ENCODE data around the gene BORCS6. TPM values are rescaled to one million over a fixed set of nuclear protein-coding genes. Genes with fewer than 3 reads are reported as not detected.
A peak's percentile ranks its signal among the peaks of the same experiment; 100 is the strongest.

Gene BORCS6
- total and polyA plus RNA-seq, 2 of the 13 experiments (the other 11 are each of a cell fraction or from before 2014, with no cell fraction given): 2.0 to 5.1 TPM

- TF ChIP-seq ZBTB33 (CRISPR knock-in tag; IDR thresholded peaks at IDR 0.05) (peak; percentile 54), SSRP1 (CRISPR knock-in tag; IDR thresholded peaks at IDR 0.05) (no peak), HNRNPLL (IDR thresholded peaks at IDR 0.05; ENCODE audit: low read depth, low read length, poor library complexity, severe bottlenecking) (peak; percentile 53), ZBTB39 (CRISPR knock-in tag; IDR thresholded peaks at IDR 0.05) (no peak), ZNF709 (CRISPR knock-in tag; IDR thresholded peaks at IDR 0.05) (no peak), SIN3A (IDR thresholded peaks at IDR 0.05; ENCODE audit: borderline replicate concordance, low read depth, low read length) (0 out of 2 replicates have a peak, but pooled peaks have one; percentile 50), KLF13 (CRISPR knock-in tag; IDR thresholded peaks at IDR 0.05) (no peak), GMEB1 (CRISPR knock-in tag; IDR thresholded peaks at IDR 0.05; ENCODE audit: borderline replicate concordance) (no peak), ZNF775 (CRISPR knock-in tag; IDR thresholded peaks at IDR 0.05; ENCODE audit: borderline replicate concordance) (no peak), MYC (CRISPR knock-in tag; IDR thresholded peaks at IDR 0.05; ENCODE audit: borderline replicate concordance) (no peak; the same call in 1 of the 2 replicates), TAF1 (CRISPR knock-in tag; IDR thresholded peaks at IDR 0.05) (no peak), NCOA5 (CRISPR knock-in tag; IDR thresholded peaks at IDR 0.05) (no peak), MIXL1 (CRISPR knock-in tag; IDR thresholded peaks at IDR 0.05) (peak; percentile 61; the same call in 1 of the 2 replicates), ZNF557 (CRISPR knock-in tag; IDR thresholded peaks at IDR 0.05) (0 out of 2 replicates have a peak, but pooled peaks have one; percentile 43), ZFP90 (CRISPR knock-in tag; IDR thresholded peaks at IDR 0.05; ENCODE audit: borderline replicate concordance) (no peak), ZSCAN30 (CRISPR knock-in tag; IDR thresholded peaks at IDR 0.05) (no peak), MAX (IDR thresholded peaks at IDR 0.05) (peak; percentile 49), ZNF446 (CRISPR knock-in tag; IDR thresholded peaks at IDR 0.05) (no peak), MED1 (CRISPR knock-in tag; IDR thresholded peaks at IDR 0.05) (peak; percentile 46; the same call in 1 of the 2 replicates), GMEB2 (CRISPR knock-in tag; IDR thresholded peaks at IDR 0.05; ENCODE audit: low read depth) (no peak), IRF2 (CRISPR knock-in tag; IDR thresholded peaks at IDR 0.05) (peak; percentile 70), NCOR1 (IDR thresholded peaks at IDR 0.05; ENCODE audit: borderline replicate concordance, low read length) (no peak; the same call in 1 of the 2 replicates), ASH2L (IDR thresholded peaks at IDR 0.05; ENCODE audit: insufficient read length, low read depth, low read length) (no peak)
These were observed 4.2 kb downstream of the BORCS6 start (continued) for GRCh38 chr17:8185582-8186445.

Measured in HepG2 (cell line).